SK-N-MC (cell line): ENCODE results near the gene LMO2.

Source experiments
- EZH2 ChIP-seq: fragments of 200-600 bp; sonication (generic); IDR thresholded peaks from one replicate; pipeline ENCODE4 v1.6.1; 2017; ENCODE audit warnings: antibody characterized with exemption
- POLR2AphosphoS5 ChIP-seq: IDR thresholded peaks from 2 replicates; pipeline ENCODE4 v1.6.1; 2012; ENCODE audit warnings: mild to moderate bottlenecking, low read depth, low read length, borderline replicate concordance

DNA sequence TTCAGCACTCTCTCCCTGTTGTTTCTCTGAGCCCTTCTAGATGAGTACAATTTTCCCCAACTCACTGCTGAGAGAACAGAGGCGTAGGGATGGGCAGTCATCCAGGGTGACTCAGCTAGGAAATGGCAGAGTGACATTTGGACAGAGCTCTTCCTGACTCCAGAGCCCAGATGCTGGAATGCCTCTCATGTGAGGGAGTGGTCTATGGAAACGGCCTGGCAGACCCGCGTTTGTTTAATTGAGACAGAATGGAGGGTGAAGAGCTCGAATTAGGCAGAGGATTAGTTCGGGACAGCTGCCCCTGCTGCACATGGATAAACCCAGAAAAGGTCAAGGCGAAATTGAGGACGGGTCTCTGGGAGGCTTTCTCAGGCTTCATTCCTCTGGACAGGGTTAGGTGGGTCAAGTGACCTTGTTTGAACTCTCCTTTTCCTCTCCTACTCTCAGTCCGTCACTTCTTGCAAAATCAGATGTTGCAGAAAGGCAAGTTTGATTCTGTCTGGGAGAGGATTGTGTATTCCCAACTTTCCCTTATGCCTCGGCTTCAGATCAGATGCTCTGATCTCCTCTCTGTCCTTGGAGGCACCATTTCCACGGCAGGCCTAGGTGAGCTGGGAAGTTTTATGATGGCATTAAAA, 7.6 kb upstream of the LMO2 start:
- TF ChIP-seq POLR2AphosphoS5 (no peak), EZH2 (no peak)
